HepG2 (cell line): ENCODE measurements around the gene PNPLA2. TPM values are rescaled to one million over a fixed set of nuclear protein-coding genes. Genes with fewer than 3 reads are reported as not detected.

Experiments
- CREM ChIP-seq, 2 experiments: sonication (generic) in 1 of 2; formaldehyde crosslinking in 1 of 2; IDR thresholded peaks; 2 replicates each; pipeline versions ENCODE4 v1.4.0 to v1.6.1; 2016 to 2020; ENCODE audit warnings: antibody characterized with exemption in 1 of 2, mild to moderate bottlenecking in 1 of 2, missing genetic modification reagents in 1 of 2
- ELF1 ChIP-seq: sonication (generic); formaldehyde crosslinking; IDR thresholded peaks from 2 replicates; pipeline ENCODE4 v1.4.0; 2020; ENCODE audit warnings: missing genetic modification reagents
- GATAD2A ChIP-seq: IDR thresholded peaks from 2 replicates; pipeline ENCODE4 v1.6.1; 2016
- IRF2 ChIP-seq: IDR thresholded peaks from 2 replicates; pipeline ENCODE4 v1.6.1; 2018; ENCODE audit warnings: missing genetic modification reagents, missing compliant biosample characterization
- PLRG1 ChIP-seq: fragments of 450-650 bp; conservative IDR thresholded peaks from 2 replicates; pipeline ENCODE4 v1.6.1; 2016
- PRPF4 ChIP-seq: fragments of 200-400 bp; formaldehyde crosslinking; IDR thresholded peaks from 2 replicates; pipeline ENCODE4 v1.6.1; 2016; ENCODE audit warnings: low read length, low read depth; ENCODE audit not compliant: poor library complexity, severe bottlenecking
- REPIN1 ChIP-seq: sonication (generic); formaldehyde crosslinking; IDR thresholded peaks from 2 replicates; pipeline ENCODE4 v1.8.0; 2022; ENCODE audit warnings: missing genetic modification reagents, low read depth, mild to moderate bottlenecking, borderline replicate concordance
- SP2 ChIP-seq: sonication (generic); formaldehyde crosslinking; IDR thresholded peaks from 2 replicates; pipeline ENCODE4 v1.5.1; 2020; ENCODE audit warnings: mild to moderate bottlenecking, missing genetic modification reagents
- THAP11 ChIP-seq: IDR thresholded peaks from 2 replicates; pipeline ENCODE4 v1.6.1; 2016; ENCODE audit warnings: missing biosample characterization, missing genetic modification reagents
- ZFYVE20 ChIP-seq: sonication (generic); formaldehyde crosslinking; IDR thresholded peaks from 2 replicates; pipeline ENCODE4 v1.8.0; 2023; ENCODE audit warnings: low read depth, mild to moderate bottlenecking, moderate library complexity, missing genetic modification reagents, borderline replicate concordance
- ZNF430 ChIP-seq: sonication (generic); formaldehyde crosslinking; IDR thresholded peaks from 2 replicates; pipeline ENCODE4 v1.9.0; 2021; ENCODE audit warnings: mild to moderate bottlenecking, missing genetic modification reagents
- ZNF556 ChIP-seq: sonication (generic); formaldehyde crosslinking; IDR thresholded peaks from 2 replicates; pipeline ENCODE4 v1.4.0; 2020; ENCODE audit warnings: mild to moderate bottlenecking, missing genetic modification reagents, borderline replicate concordance
- ZNF761 ChIP-seq: sonication (generic); formaldehyde crosslinking; conservative IDR thresholded peaks from 2 replicates; pipeline ENCODE4 v1.4.0; 2020; ENCODE audit warnings: mild to moderate bottlenecking, missing genetic modification reagents
- ZNF788 ChIP-seq: sonication (generic); formaldehyde crosslinking; IDR thresholded peaks from 2 replicates; pipeline ENCODE4 v1.5.0; 2020; ENCODE audit warnings: mild to moderate bottlenecking, missing genetic modification reagents, borderline replicate concordance
- ZNF792 ChIP-seq: IDR thresholded peaks from 2 replicates; pipeline ENCODE4 v1.6.1; 2016
- polyA plus RNA-seq, 8 experiments: library from polyadenylated mRNA; depleted of rRNA in 3 of 8; stranded (reverse) in 7 of 8; unstranded in 1 of 8; fragments of >200 nt; fragmentation: Illumina TruSeq in 4 of 8; extraction: Trizol in 4 of 8; gene quantifications; 2 replicates each; pipeline versions ENCODE4 v1.2.1 to v1.2.3, GENCODE V29; 2011 to 2016; ENCODE audit warnings: low read depth in 4 of 8, missing spikeins in 1 of 8, mixed read lengths in 1 of 8; ENCODE audit not compliant: insufficient read depth in 1 of 8
- total RNA-seq, 5 experiments: library from RNA; depleted of rRNA; stranded (reverse); fragments of >200 nt; fragmentation: Illumina TruSeq; extraction: Trizol; gene quantifications; 2 replicates each; pipeline ENCODE4 v1.2.3, GENCODE V29; 2016; ENCODE audit warnings: low read depth in 1 of 5
- TF ChIP-seq, protein P1 (sequence below): sonication (generic); formaldehyde crosslinking; conservative IDR thresholded peaks from 2 replicates; pipeline ENCODE4 v1.8.1; 2023; ENCODE audit warnings: missing genetic modification reagents
- TF ChIP-seq, protein P2 (sequence below): sonication (generic); formaldehyde crosslinking; IDR thresholded peaks from 2 replicates; pipeline ENCODE4 v1.4.0; 2020; ENCODE audit warnings: missing genetic modification reagents, borderline replicate concordance
- TF ChIP-seq, protein P3 (sequence below): sonication (generic); formaldehyde crosslinking; IDR thresholded peaks from 2 replicates; pipeline ENCODE4 v1.4.0; 2020; ENCODE audit warnings: missing genetic modification reagents

PNPLA2 gene
- total and polyA plus RNA-seq, 2 of the 13 experiments (the other 11 are each of a cell fraction or from before 2014, with no cell fraction given): 10.5 to 43.2 TPM

DNA sequence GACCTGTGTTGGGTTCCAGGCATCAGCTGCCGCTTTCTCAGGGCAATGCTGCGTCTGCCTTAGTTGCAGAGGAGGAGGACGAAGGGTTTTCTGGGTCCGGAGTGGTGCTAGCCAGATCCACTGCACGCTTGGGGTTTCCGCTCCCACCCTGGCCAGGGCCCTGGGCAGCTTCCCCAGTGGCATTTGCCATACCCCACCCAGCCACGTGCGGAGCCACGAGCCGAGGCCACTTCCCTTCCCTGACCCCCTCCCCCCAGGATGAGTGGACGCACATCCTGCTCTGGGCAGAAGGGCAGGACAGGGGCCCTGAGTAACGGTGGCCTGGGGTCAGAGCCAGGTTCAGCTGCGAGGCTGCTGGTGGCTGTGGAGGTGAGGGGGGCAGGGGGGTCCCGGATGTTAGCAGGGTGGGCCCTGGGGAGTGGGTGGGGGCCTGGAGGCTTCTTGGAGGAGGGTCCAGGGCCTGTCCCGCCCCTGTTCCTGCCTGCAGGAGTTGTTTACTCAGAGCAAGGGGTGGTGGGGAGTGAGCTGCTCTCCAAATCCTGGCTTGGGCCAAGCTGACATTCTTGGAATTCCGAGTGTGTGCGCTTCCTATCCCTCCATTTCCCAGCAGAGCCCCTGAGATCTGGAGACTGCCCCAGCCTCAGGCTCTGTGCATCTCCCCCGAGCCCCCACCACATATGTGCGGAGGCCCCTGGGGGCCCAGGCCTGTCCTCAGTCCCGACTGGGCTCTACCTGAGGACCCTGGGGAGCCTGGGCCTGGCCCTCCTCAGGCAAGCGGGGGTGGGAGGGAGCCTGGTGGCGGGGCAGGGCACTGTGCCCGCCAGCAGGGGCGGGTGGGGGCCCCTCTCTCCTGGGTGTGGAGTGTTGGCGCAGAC, 25.3 kb downstream of the PNPLA2 start (continued):
- TF ChIP-seq IRF2 (peak; percentile 70; the same call in 1 of the 2 replicates), GATAD2A (CRISPR knock-in tag) (peak; percentile 62; the same call in 1 of the 2 replicates), ZNF761 (CRISPR knock-in tag) (no peak), ZNF788 (CRISPR knock-in tag) (peak; percentile 52; the same call in 1 of the 2 replicates), PRPF4 (no peak), CREM (IDR thresholded peaks at IDR 0.05) (no peak; the same call in 1 of the 2 replicates), CREM (CRISPR knock-in tag; IDR thresholded peaks at IDR 0.05) (no peak), SP2 (CRISPR knock-in tag) (peak; percentile 38; the same call in 1 of the 2 replicates), ZNF430 (peak; percentile 31; the same call in 1 of the 2 replicates), ZFYVE20 (0 out of 2 replicates have a peak, but pooled peaks have one; percentile 34), PLRG1 (no peak), ZNF792 (CRISPR knock-in tag) (peak; percentile 41; the same call in 1 of the 2 replicates), ELF1 (CRISPR knock-in tag) (peak; percentile 45; the same call in 1 of the 2 replicates), ZNF556 (CRISPR knock-in tag) (peak; percentile 87; the same call in 1 of the 2 replicates), REPIN1 (CRISPR knock-in tag) (0 out of 2 replicates have a peak, but pooled peaks have one; percentile 17), THAP11 (CRISPR knock-in tag) (peak; percentile 41; the same call in 1 of the 2 replicates)
- TF ChIP-seq, protein P1, sequence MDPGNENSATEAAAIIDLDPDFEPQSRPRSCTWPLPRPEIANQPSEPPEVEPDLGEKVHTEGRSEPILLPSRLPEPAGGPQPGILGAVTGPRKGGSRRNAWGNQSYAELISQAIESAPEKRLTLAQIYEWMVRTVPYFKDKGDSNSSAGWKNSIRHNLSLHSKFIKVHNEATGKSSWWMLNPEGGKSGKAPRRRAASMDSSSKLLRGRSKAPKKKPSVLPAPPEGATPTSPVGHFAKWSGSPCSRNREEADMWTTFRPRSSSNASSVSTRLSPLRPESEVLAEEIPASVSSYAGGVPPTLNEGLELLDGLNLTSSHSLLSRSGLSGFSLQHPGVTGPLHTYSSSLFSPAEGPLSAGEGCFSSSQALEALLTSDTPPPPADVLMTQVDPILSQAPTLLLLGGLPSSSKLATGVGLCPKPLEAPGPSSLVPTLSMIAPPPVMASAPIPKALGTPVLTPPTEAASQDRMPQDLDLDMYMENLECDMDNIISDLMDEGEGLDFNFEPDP (CRISPR knock-in tag): 0 out of 2 replicates have a peak, but pooled peaks have one; percentile 18
- TF ChIP-seq, protein P2, sequence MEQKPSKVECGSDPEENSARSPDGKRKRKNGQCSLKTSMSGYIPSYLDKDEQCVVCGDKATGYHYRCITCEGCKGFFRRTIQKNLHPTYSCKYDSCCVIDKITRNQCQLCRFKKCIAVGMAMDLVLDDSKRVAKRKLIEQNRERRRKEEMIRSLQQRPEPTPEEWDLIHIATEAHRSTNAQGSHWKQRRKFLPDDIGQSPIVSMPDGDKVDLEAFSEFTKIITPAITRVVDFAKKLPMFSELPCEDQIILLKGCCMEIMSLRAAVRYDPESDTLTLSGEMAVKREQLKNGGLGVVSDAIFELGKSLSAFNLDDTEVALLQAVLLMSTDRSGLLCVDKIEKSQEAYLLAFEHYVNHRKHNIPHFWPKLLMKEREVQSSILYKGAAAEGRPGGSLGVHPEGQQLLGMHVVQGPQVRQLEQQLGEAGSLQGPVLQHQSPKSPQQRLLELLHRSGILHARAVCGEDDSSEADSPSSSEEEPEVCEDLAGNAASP (CRISPR knock-in tag): peak; percentile 52; the same call in 1 of the 2 replicates
- TF ChIP-seq, protein P3, sequence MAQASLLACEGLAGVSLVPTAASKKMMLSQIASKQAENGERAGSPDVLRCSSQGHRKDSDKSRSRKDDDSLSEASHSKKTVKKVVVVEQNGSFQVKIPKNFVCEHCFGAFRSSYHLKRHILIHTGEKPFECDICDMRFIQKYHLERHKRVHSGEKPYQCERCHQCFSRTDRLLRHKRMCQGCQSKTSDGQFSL: peak; percentile 58; the same call in 1 of the 2 replicates
